ENCODE data around the gene PIK3C2G. TPM values are rescaled to one million over a fixed set of nuclear protein-coding genes. Genes with fewer than 3 reads are reported as not detected.

Gene PIK3C2G
- total RNA-seq, 4 donors from 2014 or later: 0.30 TPM; not detected in 3

- DNase-seq (ENCODE audit: low spot score in 2 of 2): no peak
- TF ChIP-seq EP300 (IDR thresholded peaks at IDR 0.05) (no peak), CTCF (IDR thresholded peaks at IDR 0.05) (no peak), POLR2A (IDR thresholded peaks at IDR 0.05) (no peak)
- Histone ChIP-seq H3K9me3 (peaks cover 0 to 5% (median 0%) of the 10 kb centered on the region in 4 donors), H3K4me3 (no peak overlapping the region), H3K4me1 (no peaks in the 10 kb centered on the region), H3K27ac (no peak overlapping the region), H3K36me3 (no peaks in the 10 kb centered on the region), H3K27me3 (no peaks in the 10 kb centered on the region)
- 96 to 100% methylated on average over 1 of the region's 1 CpG for WGBS, 2 donors
Observed at GRCh38 chr12:18394742-18395141, 133.4 kb downstream of the PIK3C2G start.

- 81 to 91% methylated on average over 1 of the region's 1 CpG for WGBS, 2 donors
- Histone ChIP-seq H3K4me1 (peaks cover 0 to 4% (median 0%) of the 10 kb centered on the region in 4 donors), H3K36me3 (no peaks in the 10 kb centered on the region), H3K27ac (no peak overlapping the region), H3K27me3 (no peaks in the 10 kb centered on the region), H3K4me3 (no peak overlapping the region), H3K9me3 (peaks cover 0 to 5% (median 0%) of the 10 kb centered on the region in 4 donors)
- no peak for TF ChIP-seq EP300 (IDR thresholded peaks at IDR 0.05)
- TF ChIP-seq POLR2A (IDR thresholded peaks at IDR 0.05): no peak
- TF ChIP-seq CTCF (IDR thresholded peaks at IDR 0.05): no peak
- no peak for DNase-seq (ENCODE audit: low spot score in 2 of 2)
Observed at GRCh38 chr12:18400186-18400585, 138.9 kb downstream of the PIK3C2G start.

GRCh38 chr12:18402872-18403611 is 141.7 kb downstream of the PIK3C2G start:
- 58 to 70% methylated on average over 3 of the region's 3 CpGs for WGBS, 2 donors
- Histone ChIP-seq H3K4me3 (no peak overlapping the region), H3K9me3 (peaks cover 0 to 5% (median 0%) of the 10 kb centered on the region in 4 donors), H3K27me3 (no peaks in the 10 kb centered on the region), H3K27ac (peak overlapping the region in 1 of 4 donors; percentile 45), H3K4me1 (peaks cover 0 to 4% (median 0%) of the 10 kb centered on the region in 4 donors), H3K36me3 (no peaks in the 10 kb centered on the region)
- TF ChIP-seq POLR2A (IDR thresholded peaks at IDR 0.05): no peak
- no peak for TF ChIP-seq CTCF (IDR thresholded peaks at IDR 0.05)
- no peak for TF ChIP-seq EP300 (IDR thresholded peaks at IDR 0.05)
- DNase-seq (ENCODE audit: low spot score in 2 of 2): no peak

- 45 to 52% methylated on average over 1 of the region's 1 CpG for WGBS, 2 donors
- H3K27ac ChIP-seq: no peak overlapping the region
- H3K9me3 ChIP-seq: no peaks in the 10 kb centered on the region
- H3K27me3 ChIP-seq: no peaks in the 10 kb centered on the region
- no peak for DNase-seq (ENCODE audit: low spot score in 2 of 2)
- H3K4me1 ChIP-seq: no peaks in the 10 kb centered on the region
- H3K36me3 ChIP-seq: no peaks in the 10 kb centered on the region
- H3K4me3 ChIP-seq: no peak overlapping the region
- no peak for TF ChIP-seq POLR2A (IDR thresholded peaks at IDR 0.05)
- no peak for TF ChIP-seq EP300 (IDR thresholded peaks at IDR 0.05)
- TF ChIP-seq CTCF (IDR thresholded peaks at IDR 0.05): no peak
Observed at GRCh38 chr12:18411453-18411852, 150.1 kb downstream of the PIK3C2G start.

GRCh38 chr12:18414671-18415070 is 153.4 kb downstream of the PIK3C2G start:
- Histone ChIP-seq H3K27ac (no peak overlapping the region), H3K36me3 (no peaks in the 10 kb centered on the region), H3K4me3 (no peak overlapping the region), H3K27me3 (no peaks in the 10 kb centered on the region), H3K4me1 (no peaks in the 10 kb centered on the region), H3K9me3 (no peaks in the 10 kb centered on the region)
- no peak for DNase-seq (ENCODE audit: low spot score in 2 of 2)
- no peak for TF ChIP-seq CTCF (IDR thresholded peaks at IDR 0.05)
- WGBS, 2 donors: 91 to 93% methylated on average over 2 of the region's 2 CpGs

Measured in tibial nerve (tissue), 4 donors.